H1 (cell line): ENCODE data around the gene TMEM178B. TPM values are rescaled to one million over a fixed set of nuclear protein-coding genes. Genes with fewer than 3 reads are reported as not detected.

Experiments
- CTCF ChIA-PET: fragments of 300-600 bp; sonication (Branson Sonifier 250); formaldehyde crosslinking; loops from one replicate; lab custom pipeline; 2021; ENCODE audit not compliant: partially characterized antibody; lab: Charles Lee
- POLR2A ChIA-PET: fragments of 300-600 bp; sonication (Branson Sonifier 250); formaldehyde crosslinking; loops from one replicate; lab custom pipeline; 2021; ENCODE audit warnings: inconsistent platforms; ENCODE audit not compliant: partially characterized antibody; lab: Charles Lee
- DNase-seq, 2 experiments: peaks; one replicate each; pipeline versions ENCODE4 v3.0.0 to v3.0.0-alpha.2; 2010 to 2022; ENCODE audit warnings: low spot score in 2 of 2, low read depth in 1 of 2, mixed read lengths in 1 of 2
- FAIRE-seq: peaks from 2 replicates; lab custom pipeline; 2011; peaks lifted over from hg19 to GRCh38; lab: Jason Lieb, UNC
- H2AFZ ChIP-seq: 2 replicates; pipeline ENCODE4 v1.8.1; 2012; ENCODE audit warnings: low read length, inconsistent platforms
- H2AK5ac ChIP-seq: 2 replicates; pipeline ENCODE4 v1.6.1; 2013; ENCODE audit warnings: low read depth, low read length
- H2BK120ac ChIP-seq: replicated peaks from 2 replicates; pipeline ENCODE3; 2013; ENCODE audit warnings: low read depth, low read length, inconsistent platforms
- H2BK12ac ChIP-seq: 2 replicates; pipeline ENCODE4 v1.6.1; 2013; ENCODE audit warnings: low read depth, low read length
- H2BK15ac ChIP-seq: 2 replicates; pipeline ENCODE4 v1.6.1; 2013; ENCODE audit warnings: low read length
- H2BK20ac ChIP-seq: 2 replicates; pipeline ENCODE4 v1.6.1; 2013; ENCODE audit warnings: low read length
- H2BK5ac ChIP-seq: 2 replicates; pipeline ENCODE4 v1.6.1; 2013; ENCODE audit warnings: low read depth, low read length
- H3K14ac ChIP-seq: 2 replicates; pipeline ENCODE4 v1.6.1; 2013; ENCODE audit warnings: inconsistent platforms; ENCODE audit not compliant: insufficient read length
- H3K18ac ChIP-seq: 2 replicates; pipeline ENCODE4 v1.6.1; 2013; ENCODE audit warnings: low read length; ENCODE audit errors: extremely low read depth
- H3K23ac ChIP-seq: 2 replicates; pipeline ENCODE4 v1.6.1; 2013; ENCODE audit warnings: inconsistent platforms; ENCODE audit not compliant: insufficient read length
- H3K23me2 ChIP-seq: 2 replicates; pipeline ENCODE4 v1.6.1; 2013; ENCODE audit warnings: low read depth, low read length
- H3K27ac ChIP-seq: 2 replicates; pipeline ENCODE4 v1.6.1; 2011; ENCODE audit warnings: low read depth, low read length, inconsistent platforms
- H3K27me3 ChIP-seq, 4 experiments: replicated peaks in 1 of 4; 1 replicate in 1 of 4; 2 replicates in 3 of 4; pipeline versions ENCODE4 v1.6.1 to v1.8.1; 2011 to 2013; ENCODE audit warnings: low read length in 3 of 4, mild to moderate bottlenecking in 3 of 4, inconsistent platforms in 2 of 4, mixed read lengths in 2 of 4, moderate library complexity in 1 of 4; ENCODE audit not compliant: control insufficient read depth in 3 of 4, insufficient read depth in 3 of 4; ENCODE audit errors: extremely low read depth in 1 of 4
- H3K36me3 ChIP-seq, 4 experiments: 2 replicates each; pipeline versions ENCODE4 v1.6.1 to v1.8.1; 2011 to 2013; ENCODE audit warnings: mild to moderate bottlenecking in 4 of 4, low read length in 3 of 4, moderate library complexity in 2 of 4, control low read depth in 1 of 4, inconsistent platforms in 1 of 4; ENCODE audit not compliant: insufficient read depth in 4 of 4, control insufficient read depth in 2 of 4
- H3K4ac ChIP-seq: replicated peaks from 2 replicates; pipeline ENCODE3; 2013; ENCODE audit warnings: low read length, low read depth, mixed read lengths, inconsistent platforms; ENCODE audit not compliant: insufficient read length
- H3K4me1 ChIP-seq, 4 experiments: replicated peaks in 1 of 4; 1 replicate in 1 of 4; 2 replicates in 3 of 4; pipeline versions ENCODE4 v1.6.1 to v1.8.1; 2011 to 2013; ENCODE audit warnings: low read length in 3 of 4, inconsistent platforms in 2 of 4, mixed read lengths in 1 of 4; ENCODE audit not compliant: insufficient read depth in 4 of 4, control insufficient read depth in 3 of 4
- H3K4me2 ChIP-seq, 2 experiments: 2 replicates each; pipeline versions ENCODE4 v1.6.1 to v1.8.1; 2011 to 2013; ENCODE audit warnings: low read depth in 2 of 2, low read length in 2 of 2, control low read depth in 1 of 2, inconsistent platforms in 1 of 2, mild to moderate bottlenecking in 1 of 2; ENCODE audit not compliant: insufficient read depth in 1 of 2
- H3K4me3 ChIP-seq, 4 experiments: fragments of 200-600, 300-600 bp in 1 of 4; sonication (generic), shearing (Covaris generic), sonication (Bioruptor Twin) in 1 of 4; 2 replicates each; pipeline versions ENCODE4 v1.5.1 to v1.8.1; 2011 to 2016; ENCODE audit warnings: low read length in 4 of 4, low read depth in 3 of 4, control low read depth in 2 of 4, inconsistent platforms in 2 of 4, mild to moderate bottlenecking in 2 of 4, mixed read lengths in 1 of 4, moderate library complexity in 1 of 4; ENCODE audit not compliant: insufficient read depth in 2 of 4; ENCODE audit errors: extremely low read depth in 1 of 4
- H3K56ac ChIP-seq: replicated peaks from 2 replicates; pipeline ENCODE3; 2013; ENCODE audit warnings: low read depth, mild to moderate bottlenecking, mixed read lengths, low read length, inconsistent platforms; ENCODE audit not compliant: insufficient read length
- H3K79me1 ChIP-seq: 2 replicates; pipeline ENCODE4 v1.6.1; 2013; ENCODE audit warnings: low read depth, low read length, control low read depth
- H3K79me2 ChIP-seq, 2 experiments: 2 replicates each; pipeline versions ENCODE4 v1.6.1 to v1.8.1; 2012 to 2013; ENCODE audit warnings: low read length in 2 of 2, mild to moderate bottlenecking in 2 of 2, inconsistent platforms in 1 of 2; ENCODE audit not compliant: insufficient read depth in 2 of 2, control insufficient read depth in 1 of 2
- H3K9ac ChIP-seq, 4 experiments: replicated peaks in 1 of 4; 1 replicate in 1 of 4; 2 replicates in 3 of 4; pipeline versions ENCODE4 v1.6.1 to v1.8.1; 2011 to 2013; ENCODE audit warnings: low read depth in 3 of 4, low read length in 3 of 4, control low read depth in 2 of 4, mild to moderate bottlenecking in 2 of 4, moderate library complexity in 2 of 4, inconsistent platforms in 1 of 4; ENCODE audit errors: extremely low read depth in 1 of 4
- H3K9me3 ChIP-seq, 2 experiments: 2 replicates each; pipeline versions ENCODE4 v1.6.1 to v1.8.1; 2012 to 2013; ENCODE audit warnings: mild to moderate bottlenecking in 2 of 2, moderate library complexity in 2 of 2, control low read depth in 1 of 2, inconsistent platforms in 1 of 2, low read depth in 1 of 2, low read length in 1 of 2, mixed read lengths in 1 of 2; ENCODE audit not compliant: insufficient read depth in 2 of 2
- H4K20me1 ChIP-seq, 2 experiments: replicated peaks in 1 of 2; 2 replicates each; pipeline versions ENCODE3 to v1.8.1; 2011 to 2013; ENCODE audit warnings: inconsistent platforms in 2 of 2, low read length in 2 of 2, mild to moderate bottlenecking in 1 of 2; ENCODE audit not compliant: insufficient read depth in 2 of 2, control insufficient read depth in 1 of 2
- H4K5ac ChIP-seq: 2 replicates; pipeline ENCODE4 v1.6.1; 2013; ENCODE audit warnings: low read length, low read depth, mixed read lengths, inconsistent platforms; ENCODE audit not compliant: insufficient read length
- H4K8ac ChIP-seq: 2 replicates; pipeline ENCODE4 v1.8.0; 2013; ENCODE audit warnings: mild to moderate bottlenecking, moderate library complexity, low read length, inconsistent platforms; ENCODE audit not compliant: insufficient read depth; ENCODE audit errors: extremely low read depth
- H4K91ac ChIP-seq: replicated peaks from 2 replicates; pipeline ENCODE3; 2013; ENCODE audit warnings: low read length, mixed read lengths, inconsistent platforms; ENCODE audit not compliant: insufficient read length
- BRCA1 ChIP-seq: IDR thresholded peaks from 2 replicates; pipeline ENCODE4 v1.6.1; 2012; ENCODE audit warnings: low read depth, low read length, improper control_type of control experiment
- E2F6 ChIP-seq: IDR thresholded peaks from 2 replicates; pipeline ENCODE4 v1.6.1; 2012; ENCODE audit warnings: inconsistent platforms
- EGR1 ChIP-seq: IDR thresholded peaks from 2 replicates; pipeline ENCODE4 v1.6.1; 2011; ENCODE audit warnings: low read depth, low read length, borderline replicate concordance
- GABPA ChIP-seq: IDR thresholded peaks from 2 replicates; pipeline ENCODE4 v1.6.1; 2011; ENCODE audit warnings: mild to moderate bottlenecking, low read length, moderate library complexity, borderline replicate concordance; ENCODE audit not compliant: insufficient read depth
- MAX ChIP-seq: IDR thresholded peaks from 2 replicates; pipeline ENCODE4 v1.6.1; 2012; ENCODE audit warnings: inconsistent platforms
- SIX5 ChIP-seq: IDR thresholded peaks from 2 replicates; pipeline ENCODE4 v1.6.1; 2011; ENCODE audit warnings: mild to moderate bottlenecking, low read depth, low read length
- TBP ChIP-seq: IDR thresholded peaks from 2 replicates; pipeline ENCODE4 v1.6.1; 2011; ENCODE audit warnings: low read depth, low read length, improper control_type of control experiment
- TCF12 ChIP-seq: IDR thresholded peaks from 2 replicates; pipeline ENCODE4 v1.6.1; 2011; ENCODE audit warnings: low read depth, mild to moderate bottlenecking, low read length
- WGBS, 2 experiments: shearing (Covaris generic) in 1 of 2; methylation state at CpG; one replicate each; pipeline versions ENCODE4 v1.1.6 to v1.1.7; 2013 to 2015; ENCODE audit warnings: low lambda C conversion rate in 2 of 2, mixed read lengths in 2 of 2, inconsistent platforms in 1 of 2, low coverage in 1 of 2, missing lambda C conversion rate in 1 of 2; ENCODE audit not compliant: insufficient replicate concordance in 2 of 2, insufficient coverage in 1 of 2, insufficient read length in 1 of 2; ENCODE audit errors: extremely low coverage in 1 of 2, missing lambda C conversion rate in 1 of 2; 5-methylcytosine and 5-hydroxymethylcytosine counted together
- polyA plus RNA-seq, 7 experiments: library from polyadenylated mRNA; depleted of rRNA in 3 of 7; stranded (reverse) in 5 of 7; unstranded in 2 of 7; fragments of >200 nt in 5 of 7; fragments of 200-250 nt in 2 of 7; gene quantifications; 1 replicate in 5 of 7; 2 replicates in 1 of 7; 4 replicates in 1 of 7; pipeline versions ENCODE4 v1.2.1 to v1.2.3, GENCODE V29; 2011 to 2013; ENCODE audit warnings: missing spikeins in 2 of 7, mixed read lengths in 2 of 7
- total RNA-seq: library from RNA; stranded (reverse); fragmentation: NEBNext Ultra II Directional; extraction: Animal tissue kit (Norgen Biotek cat#: 25700); gene quantifications from 2 replicates; pipeline ENCODE4 v1.2.1, GENCODE V29; 2021

Gene TMEM178B
- total and polyA plus RNA-seq, 2 of the 8 experiments (the other 6 are each of a cell fraction or from before 2014, with no cell fraction given): 5.3 to 18.1 TPM

- Histone ChIP-seq H4K91ac (no peak overlapping the region), H4K20me1 (no peaks in the 10 kb centered on the region), H3K79me1 (no peaks in the 10 kb centered on the region), H2BK12ac (no peak overlapping the region), H3K56ac (no peak overlapping the region), H3K9ac (no peak overlapping the region), H3K79me2 (no peaks in the 10 kb centered on the region), H3K4me2 (no peak overlapping the region), H3K23ac (no peak overlapping the region), H3K4me1 (peaks cover 0 to 3% (median 0%) of the 10 kb centered on the region in 4 experiments; a peak in 1 of 7 replicates), H3K36me3 (no peaks in the 10 kb centered on the region), H3K4ac (no peak overlapping the region), H2BK5ac (no peak overlapping the region), H2AK5ac (no peak overlapping the region), H3K27ac (no peak overlapping the region), H3K9me3 (no peaks in the 10 kb centered on the region), H4K8ac (no peak overlapping the region), H3K18ac (no peak overlapping the region), H2BK120ac (no peak overlapping the region), H2AFZ (no peak overlapping the region), H3K27me3 (no peaks in the 10 kb centered on the region), H2BK15ac (no peak overlapping the region), H3K4me3 (no peak overlapping the region), H4K5ac (no peak overlapping the region), H3K23me2 (no peaks in the 10 kb centered on the region), H2BK20ac (no peak overlapping the region), H3K14ac (no peak overlapping the region)
- no peak for DNase-seq
- TF ChIP-seq TCF12 (no peak), BRCA1 (no peak), TBP (no peak), GABPA (no peak), MAX (no peak), E2F6 (no peak), SIX5 (no peak), EGR1 (no peak)
- no peak for FAIRE-seq
- ChIA-PET POLR2A (no interaction called here), CTCF (interaction anchor here (1.3 kb wide), 1 partner anchor 32 kb away, joined by 5 read pairs; no protein-coding TSS in a partner anchor)
- WGBS, 2 experiments: 88% methylated on average over 3 of the region's 3 CpGs; no CpG with 5 or more reads in 1 of the 2 experiments
Measured at GRCh38 chr7:141500608-141501007, 426.7 kb downstream of the TMEM178B start.
